Left lung (tissue), 10 donors: ENCODE data around the gene DHX32. TPM values are rescaled to one million over a fixed set of nuclear protein-coding genes. Genes with fewer than 3 reads are reported as not detected.

ENCODE experiments used
- ATAC-seq: fragments of 200-7000 bp; cut with Tn5 transposase; one replicate; pipeline ENCODE4 v1.9.1; 2020; ENCODE audit warnings: moderate library complexity
- DNase-seq, 4 donors: peaks; one replicate each; pipeline ENCODE4 v3.0.0-alpha.2; 2013 to 2020
- H3K27ac ChIP-seq, 2 donors: fragments of 200-600 bp; sonication (generic) in 1 of 2; one replicate each; pipeline versions ENCODE4 v1.5.0 to v1.8.0; 2020 to 2021
- H3K27me3 ChIP-seq, 2 donors: fragments of 200-600 bp; sonication (generic) in 1 of 2; one replicate each; pipeline versions ENCODE4 v1.5.0 to v1.8.0; 2020 to 2021
- H3K36me3 ChIP-seq, 2 donors: fragments of 200-600 bp; sonication (generic) in 1 of 2; one replicate each; pipeline versions ENCODE4 v1.5.0 to v1.8.0; 2020 to 2021
- H3K4me1 ChIP-seq, 2 donors: fragments of 200-600 bp; one replicate each; pipeline ENCODE4 v1.8.0; 2021
- H3K4me3 ChIP-seq, 2 donors: fragments of 200-600 bp; sonication (generic) in 1 of 2; one replicate each; pipeline versions ENCODE4 v1.5.0 to v1.8.0; 2020 to 2021; ENCODE audit warnings: mild to moderate bottlenecking in 1 of 2
- H3K9me3 ChIP-seq, 2 donors: fragments of 200-600 bp; sonication (generic) in 1 of 2; one replicate each; pipeline versions ENCODE4 v1.5.0 to v1.8.0; 2020 to 2021
- CTCF ChIP-seq, 2 donors: fragments of 200-600 bp; sonication (generic) in 1 of 2; IDR thresholded peaks; one replicate each; pipeline versions ENCODE4 v1.5.0 to v1.8.0; 2021; ENCODE audit warnings: antibody characterized with exemption in 2 of 2
- intact Hi-C, 2 donors: fragments of 100-400 bp; cut with DNase I; formaldehyde crosslinking; loops; one replicate each; pipeline versions ENCODE4 v1.11.2 to v1.14.2; 2022
- polyA plus RNA-seq, 6 donors: library from polyadenylated mRNA; unstranded; fragments of 120-200 nt; gene quantifications; one replicate each; pipeline ENCODE4 v1.2.1, GENCODE V29; 2013; ENCODE audit not compliant: insufficient read length in 6 of 6
- total RNA-seq, 2 donors: library from RNA; stranded (reverse); fragmentation: NEBNext Ultra II Directional; extraction: Animal tissue kit (Norgen Biotek cat#: 25700); gene quantifications; one replicate each; pipeline ENCODE4 v1.2.1, GENCODE V29; 2021
- donor health status: DM: no; HTN: yes; CAD: no.
- donor health status: DM: no; HTN: no; CAD: no.

DHX32 gene
- total and polyA plus RNA-seq, 8 donors = 26.2 to 32.0 (median 27.7) TPM

- Histone ChIP-seq H3K36me3 (no peaks in the 10 kb centered on the region), H3K27ac (no peak overlapping the region), H3K9me3 (no peaks in the 10 kb centered on the region), H3K4me1 (peaks cover 26 to 39% of the 10 kb centered on the region in 2 donors), H3K27me3 (no peaks in the 10 kb centered on the region), H3K4me3 (no peak overlapping the region)
- DNase-seq = no peak
- intact Hi-C loops = no loop called here
- ATAC-seq = no peak
- TF ChIP-seq CTCF (IDR thresholded peaks at IDR 0.05) = no peak
These were observed 60.4 kb downstream of the DHX32 start for GRCh38 chr10:125820701-125821100.

- Histone ChIP-seq H3K9me3 (no peaks in the 10 kb centered on the region), H3K4me1 (peaks cover 9 to 17% of the 10 kb centered on the region in 2 donors), H3K27me3 (no peaks in the 10 kb centered on the region), H3K36me3 (peaks cover 0 to 29% of the 10 kb centered on the region in 2 donors), H3K27ac (no peak overlapping the region), H3K4me3 (no peak overlapping the region)
- DNase-seq (no peak), ATAC-seq (no peak)
- no peak for TF ChIP-seq CTCF (IDR thresholded peaks at IDR 0.05)
- intact Hi-C loops = no loop called here
These were observed 63.6 kb downstream of the DHX32 start for GRCh38 chr10:125817337-125817946.

- no peak for TF ChIP-seq CTCF (IDR thresholded peaks at IDR 0.05)
- H3K36me3 ChIP-seq = peaks cover 0 to 35% of the 10 kb centered on the region in 2 donors
- H3K27me3 ChIP-seq = no peaks in the 10 kb centered on the region
- no peak overlapping the region for H3K27ac ChIP-seq
- no peak overlapping the region for H3K4me3 ChIP-seq
- intact Hi-C loops = no loop called here
- H3K9me3 ChIP-seq = no peaks in the 10 kb centered on the region
- no peak for DNase-seq
- ATAC-seq = no peak
- peaks cover under 1 to 8% of the 10 kb centered on the region in 2 donors for H3K4me1 ChIP-seq
These were observed 64.5 kb downstream of the DHX32 start for GRCh38 chr10:125816548-125816947.

- TF ChIP-seq CTCF (IDR thresholded peaks at IDR 0.05) = no peak
These were observed 65.3 kb downstream of the DHX32 start for GRCh38 chr10:125815764-125816163.

GRCh38 chr10:125812128-125812750, 68.9 kb downstream of the DHX32 start:
- no peak for TF ChIP-seq CTCF (IDR thresholded peaks at IDR 0.05)
- Histone ChIP-seq H3K9me3 (no peaks in the 10 kb centered on the region), H3K36me3 (peaks cover 0 to 67% of the 10 kb centered on the region in 2 donors), H3K27me3 (no peaks in the 10 kb centered on the region), H3K4me3 (no peak overlapping the region), H3K4me1 (no peaks in the 10 kb centered on the region), H3K27ac (no peak overlapping the region)
- ATAC-seq = no peak
- DNase-seq = peak in 2 of 4 donors; percentile 22 to 53
- intact Hi-C loops = no loop called here

More at GRCh38 chr10:125815764-125816163, 65.3 kb downstream of the DHX32 start:
- Histone ChIP-seq H3K4me3 (no peak overlapping the region), H3K4me1 (peaks cover 0 to under 1% of the 10 kb centered on the region in 2 donors), H3K27ac (no peak overlapping the region), H3K27me3 (no peaks in the 10 kb centered on the region), H3K9me3 (no peaks in the 10 kb centered on the region), H3K36me3 (peaks cover 0 to 39% of the 10 kb centered on the region in 2 donors)
- intact Hi-C loops = no loop called here
- ATAC-seq (no peak), DNase-seq (no peak)
